Thoracic aorta (tissue), 2 donors: Measurements from ENCODE around the gene ADGRG3. TPM values are rescaled to one million over a fixed set of nuclear protein-coding genes. Genes with fewer than 3 reads are reported as not detected.

ENCODE experiments used
- ATAC-seq: fragments of 150-250 bp; one replicate; pipeline ENCODE4 v1.8.0; 2017; ENCODE audit warnings: low read depth; ENCODE audit not compliant: insufficient number of reproducible peaks, low FRiP score
- DNase-seq: peaks from one replicate; pipeline ENCODE4 v3.0.0-alpha.2; 2020; ENCODE audit warnings: low spot score
- H3K27ac ChIP-seq, 2 donors: fragments of 200-600 bp; sonication (generic); 1 replicate in 1 of 2; 2 replicates in 1 of 2; pipeline ENCODE4 v1.5.1; 2016; ENCODE audit warnings: mild to moderate bottlenecking in 2 of 2, moderate library complexity in 2 of 2
- H3K27me3 ChIP-seq: fragments of 200-600 bp; sonication (generic); replicated peaks from 2 replicates; pipeline ENCODE4 v1.6.0; 2016; ENCODE audit warnings: mild to moderate bottlenecking; ENCODE audit not compliant: insufficient read depth
- H3K36me3 ChIP-seq: fragments of 200-600 bp; sonication (generic); one replicate; pipeline ENCODE4 v1.5.1; 2016
- H3K4me1 ChIP-seq, 2 donors: fragments of 200-600 bp; sonication (generic); 1 replicate in 1 of 2; 2 replicates in 1 of 2; pipeline versions ENCODE4 v1.5.1 to v1.6.0; 2016; ENCODE audit warnings: low read depth in 2 of 2, mild to moderate bottlenecking in 1 of 2; ENCODE audit not compliant: control insufficient read depth in 1 of 2
- H3K4me3 ChIP-seq: fragments of 200-600 bp; sonication (generic); 2 replicates; pipeline ENCODE4 v1.5.1; 2016; ENCODE audit warnings: mild to moderate bottlenecking
- H3K9me3 ChIP-seq: fragments of 200-600 bp; sonication (generic); 2 replicates; pipeline ENCODE4 v1.5.1; 2016
- CTCF ChIP-seq: fragments of 200-600 bp; sonication (generic); IDR thresholded peaks from one replicate; pipeline ENCODE4 v1.5.1; 2019; ENCODE audit warnings: antibody characterized with exemption
- total RNA-seq, 2 donors: library from RNA; depleted of rRNA; stranded (reverse); fragments of >200 nt; gene quantifications; one replicate each; pipeline versions ENCODE4 v1.1.0 to v1.2.3, GENCODE V29; 2016

The ADGRG3 gene
- total RNA-seq, 2 donors from 2014 or later = 0.41 to 5.1 TPM

- ATAC-seq (no peak), DNase-seq (no peak)
- Histone ChIP-seq H3K4me1 (no peaks in the 10 kb centered on the region), H3K4me3 (no peak overlapping the region), H3K27ac (no peak overlapping the region), H3K36me3 (no peaks in the 10 kb centered on the region), H3K27me3 (no peaks in the 10 kb centered on the region), H3K9me3 (no peaks in the 10 kb centered on the region)
- no peak for TF ChIP-seq CTCF
Measured at GRCh38 chr16:57672416-57672815, 4.3 kb downstream of the ADGRG3 start.

- DNase-seq (no peak), ATAC-seq (no peak)
- no peak for TF ChIP-seq CTCF
Measured at GRCh38 chr16:57672824-57673223, 4.7 kb downstream of the ADGRG3 start.

GRCh38 chr16:57675741-57676551, 7.8 kb downstream of the ADGRG3 start:
- TF ChIP-seq CTCF = no peak
- no peaks in the 10 kb centered on the region for H3K9me3 ChIP-seq
- no peaks in the 10 kb centered on the region for H3K4me1 ChIP-seq
- ATAC-seq (peak; percentile 11), DNase-seq (no peak)
- no peak overlapping the region for H3K4me3 ChIP-seq
- no peak overlapping the region for H3K27ac ChIP-seq
- H3K36me3 ChIP-seq = no peaks in the 10 kb centered on the region
- no peaks in the 10 kb centered on the region for H3K27me3 ChIP-seq

More at GRCh38 chr16:57672824-57673223, 4.7 kb downstream of the ADGRG3 start:
- Histone ChIP-seq H3K4me1 (no peaks in the 10 kb centered on the region), H3K36me3 (no peaks in the 10 kb centered on the region), H3K27ac (no peak overlapping the region), H3K27me3 (no peaks in the 10 kb centered on the region), H3K4me3 (no peak overlapping the region), H3K9me3 (no peaks in the 10 kb centered on the region)

- no peak overlapping the region for H3K27ac ChIP-seq
- TF ChIP-seq CTCF = no peak
- no peaks in the 10 kb centered on the region for H3K27me3 ChIP-seq
- no peaks in the 10 kb centered on the region for H3K4me1 ChIP-seq
- no peak for ATAC-seq
- no peak overlapping the region for H3K4me3 ChIP-seq
- DNase-seq = no peak
- no peaks in the 10 kb centered on the region for H3K9me3 ChIP-seq
- H3K36me3 ChIP-seq = no peaks in the 10 kb centered on the region
Measured at GRCh38 chr16:57676553-57677085, 8.5 kb downstream of the ADGRG3 start.

GRCh38 chr16:57677622-57678369, 9.7 kb downstream of the ADGRG3 start:
- Histone ChIP-seq H3K4me1 (no peaks in the 10 kb centered on the region), H3K27me3 (no peaks in the 10 kb centered on the region), H3K36me3 (no peaks in the 10 kb centered on the region), H3K9me3 (no peaks in the 10 kb centered on the region), H3K4me3 (no peak overlapping the region), H3K27ac (no peak overlapping the region)
- no peak for TF ChIP-seq CTCF
- no peak for DNase-seq
- ATAC-seq = no peak
